ENCODE results near the gene ALOX12B.
"Not testable (repeated sequence)": the region's sequence is repeated elsewhere in the genome, so short reads cannot be mapped to it uniquely, and the experiment has no call there.

The ALOX12B gene

DNA sequence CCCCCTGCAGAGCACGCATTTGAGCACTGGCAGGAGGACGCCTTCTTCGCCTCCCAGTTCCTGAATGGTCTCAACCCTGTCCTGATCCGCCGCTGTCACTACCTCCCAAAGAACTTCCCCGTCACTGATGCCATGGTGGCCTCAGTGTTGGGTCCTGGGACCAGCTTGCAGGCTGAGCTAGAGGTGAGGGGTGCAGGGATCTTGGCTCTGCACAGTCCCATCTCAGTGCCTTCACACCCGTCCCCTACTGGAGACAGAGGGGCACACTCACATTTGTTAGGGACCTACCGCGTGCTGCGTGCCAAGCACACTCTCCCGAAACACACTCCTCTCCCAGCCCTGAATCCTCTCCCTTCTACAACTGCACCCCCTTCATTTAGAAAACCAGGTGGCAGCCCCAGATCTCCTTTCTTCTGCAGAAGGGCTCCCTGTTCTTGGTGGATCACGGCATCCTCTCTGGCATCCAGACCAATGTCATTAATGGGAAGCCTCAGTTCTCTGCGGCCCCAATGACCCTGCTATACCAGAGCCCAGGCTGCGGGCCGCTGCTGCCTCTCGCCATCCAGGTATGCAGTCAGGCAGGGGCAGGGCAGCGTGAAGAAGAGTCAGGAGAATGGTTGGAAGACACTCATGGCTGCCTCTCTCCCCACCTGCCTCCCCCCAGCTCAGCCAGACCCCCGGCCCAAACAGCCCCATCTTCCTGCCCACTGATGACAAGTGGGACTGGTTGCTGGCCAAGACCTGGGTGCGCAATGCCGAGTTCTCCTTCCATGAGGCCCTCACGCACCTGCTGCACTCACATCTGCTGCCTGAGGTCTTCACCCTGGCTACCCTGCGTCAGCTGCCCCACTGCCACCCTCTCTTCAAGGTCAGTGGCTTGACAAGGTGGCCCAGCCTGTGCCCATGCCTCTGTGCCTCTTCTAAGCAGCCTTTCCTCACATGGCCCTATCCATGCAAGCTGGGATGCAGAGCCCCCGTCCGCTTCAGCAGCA, 42.4 kb downstream of the ALOX12B start:
- no peak for DNase-seq (ENCODE audit: low read depth)

DNA sequence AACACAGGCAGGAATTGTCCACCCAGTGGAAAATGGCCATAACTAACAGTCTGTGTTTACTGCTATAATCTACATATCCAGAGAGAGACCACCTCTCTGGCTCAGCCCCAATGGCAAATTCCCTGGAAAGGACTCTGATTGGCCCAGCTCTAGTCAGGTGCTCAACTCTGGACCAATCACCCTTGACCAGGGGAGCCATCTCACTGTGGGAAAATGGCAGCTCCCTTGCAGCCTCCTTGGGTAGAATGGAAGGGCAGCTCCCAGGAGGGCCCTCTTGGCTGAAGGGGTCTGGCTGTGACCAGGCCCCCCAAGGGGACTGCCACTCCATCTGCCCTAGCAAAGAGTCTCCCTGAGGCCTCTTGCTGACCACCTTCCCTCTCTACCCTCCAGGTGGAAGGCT, 45.5 kb downstream of the ALOX12B start:
- DNase-seq (ENCODE audit: low read depth) = no peak

DNA sequence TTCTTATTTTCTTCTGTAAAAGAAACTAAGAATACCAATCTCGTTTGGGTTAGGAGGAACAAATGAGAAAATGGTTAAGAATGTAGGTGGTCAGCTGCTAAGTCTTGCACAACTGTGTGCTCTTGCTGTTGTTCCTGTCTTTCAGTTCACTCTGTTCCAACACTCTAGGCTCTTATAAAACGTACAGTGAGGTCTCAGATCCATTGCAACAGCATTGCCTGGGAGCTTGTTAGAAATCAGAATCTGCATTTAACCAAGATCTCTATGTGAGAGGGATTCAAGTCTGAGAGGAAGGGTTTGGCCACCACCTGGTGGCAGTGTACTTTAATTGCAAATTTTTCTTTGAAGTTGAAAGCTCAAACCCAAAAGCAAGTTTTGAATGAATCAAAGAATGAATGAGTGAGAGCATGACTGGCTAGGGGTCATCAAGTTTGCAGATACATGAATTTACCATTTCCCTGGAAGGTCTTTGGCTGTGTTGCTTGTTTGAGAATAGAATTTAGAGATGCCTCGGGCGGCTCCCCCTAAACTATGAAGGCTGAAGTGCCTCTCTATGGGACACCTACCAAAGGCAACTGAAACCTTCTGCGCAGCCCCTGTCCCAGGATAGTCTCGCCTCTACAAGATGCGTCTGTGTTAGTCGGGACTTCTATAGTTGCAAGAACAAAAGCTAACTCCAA, 46.1 kb downstream of the ALOX12B start:
- DNase-seq (ENCODE audit: low read depth) = no peak

DNA sequence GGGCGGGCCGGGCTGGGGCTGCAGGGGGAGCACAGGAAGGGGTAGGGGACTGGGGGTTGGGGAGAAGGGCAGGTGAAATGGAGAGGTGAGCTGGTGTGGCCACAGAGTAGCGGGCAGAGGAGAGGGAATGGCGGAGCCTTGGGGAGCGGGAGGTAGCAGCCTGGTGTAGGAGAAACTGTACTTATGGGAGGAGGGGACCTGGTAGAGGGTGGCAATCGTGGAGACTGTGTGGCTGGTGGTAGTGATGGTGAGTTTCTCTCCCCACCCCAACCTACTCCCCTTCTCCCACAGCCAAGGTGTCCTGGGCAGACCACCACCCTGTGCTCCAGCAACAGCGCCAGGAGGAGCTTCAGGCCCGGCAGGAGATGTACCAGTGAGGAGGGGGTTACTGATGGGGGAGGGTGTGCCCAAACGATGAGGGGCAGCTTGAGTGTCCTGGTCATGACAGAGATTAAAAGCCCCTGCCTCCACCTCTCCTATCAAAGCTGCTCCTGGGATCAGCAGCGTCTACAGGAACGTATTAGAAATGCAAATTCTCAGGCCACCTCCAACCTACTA, 47.8 kb downstream of the ALOX12B start:
- DNase-seq (ENCODE audit: low read depth) = no peak

DNA sequence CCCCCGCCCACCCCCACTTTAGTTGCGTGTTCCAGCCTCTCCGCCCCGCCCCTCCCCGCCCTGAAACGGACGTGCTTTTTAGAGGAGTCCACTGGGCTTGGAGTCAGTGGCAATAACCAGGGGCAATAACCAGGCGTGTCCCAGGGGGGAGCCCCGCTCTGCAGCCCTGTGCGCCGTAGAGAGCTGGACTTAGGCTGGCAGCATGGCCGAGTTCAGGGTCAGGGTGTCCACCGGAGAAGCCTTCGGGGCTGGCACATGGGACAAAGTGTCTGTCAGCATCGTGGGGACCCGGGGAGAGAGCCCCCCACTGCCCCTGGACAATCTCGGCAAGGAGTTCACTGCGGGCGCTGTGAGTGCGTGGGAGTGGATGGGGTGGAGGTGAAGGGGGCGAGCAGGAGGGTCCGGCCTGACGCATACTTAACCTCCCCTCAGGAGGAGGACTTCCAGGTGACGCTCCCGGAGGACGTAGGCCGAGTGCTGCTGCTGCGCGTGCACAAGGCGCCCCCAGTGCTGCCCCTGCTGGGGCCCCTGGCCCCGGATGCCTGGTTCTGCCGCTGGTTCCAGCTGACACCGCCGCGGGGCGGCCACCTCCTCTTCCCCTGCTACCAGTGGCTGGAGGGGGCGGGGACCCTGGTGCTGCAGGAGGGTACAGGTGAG, 48.4 kb downstream of the ALOX12B start, which contains the start of gene ALOX15B:
Gene ALOX15B (plus strand): TSS at position 106 of the 657 bp plus-strand sequence. CDS start 97 bp downstream, at position 203.
- no peak for DNase-seq (ENCODE audit: low read depth)

DNA sequence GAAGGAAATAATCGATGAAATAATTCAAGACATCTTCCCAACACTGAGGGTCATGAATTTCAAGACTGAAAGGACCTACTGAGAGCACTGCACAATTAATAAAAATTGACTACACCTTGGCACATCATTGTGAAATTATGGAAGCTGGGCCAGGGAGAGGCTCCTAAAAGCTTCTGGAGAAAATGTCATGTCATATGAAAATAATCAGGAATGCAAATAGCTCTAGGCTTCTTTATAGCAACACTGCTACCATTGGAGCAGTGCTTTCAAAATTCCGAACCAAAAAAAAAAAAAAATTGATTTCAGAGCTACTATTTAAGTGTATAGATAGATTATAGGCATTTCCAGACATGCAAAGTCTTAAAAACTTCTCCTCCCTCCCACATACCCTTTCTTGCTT, 55.1 kb downstream of the ALOX12B start:
- no peak for DNase-seq (ENCODE audit: low read depth)

DNA sequence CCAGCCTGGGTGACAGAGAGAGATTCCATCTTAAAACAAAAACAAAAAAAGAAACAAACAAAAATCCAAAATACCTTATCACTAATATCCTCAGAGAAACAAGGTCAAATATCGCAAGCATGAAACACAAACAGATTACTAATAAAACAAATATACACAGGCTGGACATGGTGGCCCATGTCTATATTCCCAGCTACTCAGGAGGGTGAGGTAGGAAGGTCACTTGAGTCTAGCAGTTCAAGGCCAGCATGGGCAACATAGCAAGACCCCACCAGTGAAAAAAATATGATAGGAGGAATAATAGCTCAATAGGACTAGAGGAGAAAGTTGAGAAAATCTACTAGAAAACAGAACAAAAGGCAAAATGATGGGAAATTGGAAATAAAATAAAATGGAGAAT, 55.6 kb downstream of the ALOX12B start:
- no peak for DNase-seq (ENCODE audit: low read depth)

DNA sequence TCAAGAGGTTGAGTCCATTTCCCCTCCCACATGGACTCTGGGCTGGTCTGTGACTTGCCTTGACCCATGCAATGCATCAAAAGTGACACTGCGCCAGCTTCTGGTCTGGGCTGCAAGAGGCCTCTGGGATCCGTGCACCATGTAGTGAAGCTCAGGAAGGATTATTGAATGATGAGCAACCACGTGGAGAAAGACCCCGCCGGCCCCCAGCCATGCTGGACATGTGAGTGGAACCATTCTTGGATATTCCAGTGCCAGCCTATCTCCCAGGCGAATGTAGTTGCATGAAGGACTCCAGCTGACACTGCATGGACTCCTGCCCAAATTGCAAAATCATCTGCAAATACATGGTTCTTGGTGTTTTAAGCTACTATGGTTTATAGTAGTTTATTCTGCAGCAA, 56.3 kb downstream of the ALOX12B start:
- no peak for DNase-seq (ENCODE audit: low read depth)

DNA sequence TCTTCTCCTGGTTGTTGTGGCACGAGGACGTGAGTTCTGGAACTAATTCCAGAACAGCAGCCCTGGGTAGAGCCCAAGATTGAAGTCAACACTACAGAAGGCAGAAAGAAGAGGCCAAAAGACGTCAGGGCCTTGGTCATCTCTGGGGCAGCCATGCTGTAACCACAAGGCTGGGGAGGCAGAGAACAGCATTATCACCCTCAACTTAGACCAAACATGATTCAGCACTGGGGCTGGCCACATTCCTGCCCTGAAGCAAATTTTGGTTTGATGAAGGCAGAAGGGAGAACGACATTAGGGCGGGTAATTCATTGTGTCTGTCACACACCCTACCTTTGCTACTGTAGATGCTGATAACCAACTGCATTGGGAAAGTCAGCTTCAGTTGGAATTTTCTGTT, 58.4 kb downstream of the ALOX12B start:
- no peak for DNase-seq (ENCODE audit: low read depth)

DNA sequence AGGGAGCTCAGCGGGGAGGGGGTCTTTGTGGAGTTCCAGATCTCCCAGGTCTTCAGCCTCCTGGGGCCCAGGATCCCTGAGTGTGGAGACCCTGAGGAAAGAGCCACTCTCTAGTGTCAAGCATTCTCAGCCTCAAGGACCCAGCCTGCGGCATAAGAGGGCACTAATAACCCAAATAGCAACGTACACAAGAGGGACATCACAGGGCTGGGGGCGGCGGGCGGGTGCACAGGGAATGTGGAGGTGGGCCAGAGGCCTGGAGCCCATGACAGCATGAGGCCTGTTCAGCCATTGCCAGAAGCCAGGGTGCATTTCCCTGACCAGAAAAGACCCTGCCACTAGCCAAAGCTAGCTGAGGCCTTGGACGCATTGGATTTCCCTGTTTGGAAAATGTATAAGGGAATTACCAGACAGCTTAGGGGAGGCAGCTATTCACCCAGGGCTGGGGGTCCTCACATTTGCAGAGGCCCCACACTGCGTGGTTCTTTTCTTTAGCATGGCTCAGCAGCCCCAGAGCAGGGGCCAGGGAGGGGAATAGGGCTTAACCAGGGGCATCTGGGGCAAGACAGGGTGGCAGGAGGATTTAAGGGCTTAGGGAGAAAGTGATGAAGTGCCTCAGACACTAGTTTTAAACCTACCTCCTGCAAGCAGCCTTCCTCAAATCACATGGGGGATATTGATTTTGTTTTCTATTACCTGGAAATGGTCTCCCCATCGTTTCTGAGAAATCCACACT, 62.2 kb downstream of the ALOX12B start:
- DNase-seq (ENCODE audit: low read depth) = no peak

DNA sequence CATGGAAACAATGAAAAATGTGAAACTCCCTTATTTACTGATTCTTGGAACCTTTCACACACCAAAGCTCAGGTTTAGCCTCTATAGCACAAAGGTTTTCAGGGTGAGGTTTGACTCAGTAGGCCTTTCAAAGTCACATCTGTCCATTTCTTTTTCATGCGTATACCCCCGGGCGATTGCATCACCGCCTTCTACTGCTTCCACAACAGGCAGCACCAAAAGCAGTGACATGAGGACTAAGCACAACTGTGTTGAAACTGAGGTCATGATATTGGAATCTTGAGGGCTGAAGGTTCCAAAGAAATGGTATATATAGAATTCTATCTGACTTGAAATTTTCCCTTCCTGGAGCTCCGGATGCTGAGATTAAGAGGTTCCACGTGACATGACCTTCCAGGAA, 63.4 kb downstream of the ALOX12B start:
- not testable (repeated sequence) for DNase-seq (ENCODE audit: low read depth)

All from CMK (cell line).